Measurements from ENCODE around the gene TRIO.

DNA sequence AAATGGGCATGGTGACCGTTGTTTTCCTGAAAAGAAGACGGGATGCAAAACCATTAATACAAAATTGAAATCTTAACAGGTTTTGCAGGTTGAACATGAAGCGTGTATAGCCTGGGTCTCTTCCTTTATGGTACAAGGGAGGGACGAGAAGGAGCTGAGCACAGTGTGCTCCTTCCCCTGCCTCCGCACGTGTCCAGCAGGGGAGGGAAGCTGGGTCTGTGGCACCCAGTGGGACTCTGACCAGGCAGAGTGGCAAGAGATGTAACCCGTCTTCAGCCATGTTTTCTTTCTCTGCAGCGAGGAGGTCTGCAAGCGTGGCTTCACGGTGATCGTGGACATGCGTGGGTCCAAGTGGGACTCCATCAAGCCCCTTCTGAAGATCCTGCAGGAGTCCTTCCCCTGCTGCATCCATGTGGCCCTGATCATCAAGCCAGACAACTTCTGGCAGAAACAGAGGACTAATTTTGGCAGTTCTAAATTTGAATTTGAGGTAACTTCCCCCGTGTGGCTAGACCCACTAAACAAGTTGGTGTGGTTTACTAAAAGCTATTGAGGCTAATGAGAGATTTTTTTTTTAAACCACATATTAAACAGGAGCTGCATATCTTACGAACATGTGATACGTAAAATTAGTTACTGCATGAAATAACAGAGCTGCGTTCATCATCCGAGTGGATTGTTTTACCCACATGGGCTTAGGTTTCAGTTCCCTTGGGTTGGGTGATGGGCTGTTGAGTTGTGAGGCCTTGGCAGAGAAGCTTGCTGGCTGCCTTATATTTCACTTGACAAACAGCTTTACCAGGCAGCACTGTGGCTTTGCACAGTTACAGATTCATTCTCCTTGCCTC is 143.7 kb downstream of the TRIO start:
- no peak for TF ChIP-seq POLR2AphosphoS5 (IDR thresholded peaks at IDR 0.05; ENCODE audit: borderline replicate concordance, low read depth, low read length)
- no peak for TF ChIP-seq EZH2 (IDR thresholded peaks at IDR 0.05)
